Fibroblast of mammary gland (primary cell): Measurements from ENCODE around the gene BCL11A.
A peak's percentile ranks its signal among the peaks of the same experiment; 100 is the strongest.

Experiments used
- DNase-seq: peaks from one replicate; pipeline ENCODE4 v3.0.0-alpha.2; 2010; ENCODE audit warnings: low read depth
- H3K4me3 ChIP-seq: 2 replicates; pipeline ENCODE4 v1.5.1; 2011; ENCODE audit warnings: low read depth, mild to moderate bottlenecking, low read length, moderate library complexity; ENCODE audit not compliant: control insufficient read depth
- TF ChIP-seq, protein P1 (sequence below): conservative IDR thresholded peaks from 2 replicates; pipeline ENCODE4 v1.5.1; 2011; ENCODE audit warnings: low read depth, low read length, inconsistent platforms; ENCODE audit not compliant: control insufficient read depth, insufficient read depth

BCL11A gene

DNA sequence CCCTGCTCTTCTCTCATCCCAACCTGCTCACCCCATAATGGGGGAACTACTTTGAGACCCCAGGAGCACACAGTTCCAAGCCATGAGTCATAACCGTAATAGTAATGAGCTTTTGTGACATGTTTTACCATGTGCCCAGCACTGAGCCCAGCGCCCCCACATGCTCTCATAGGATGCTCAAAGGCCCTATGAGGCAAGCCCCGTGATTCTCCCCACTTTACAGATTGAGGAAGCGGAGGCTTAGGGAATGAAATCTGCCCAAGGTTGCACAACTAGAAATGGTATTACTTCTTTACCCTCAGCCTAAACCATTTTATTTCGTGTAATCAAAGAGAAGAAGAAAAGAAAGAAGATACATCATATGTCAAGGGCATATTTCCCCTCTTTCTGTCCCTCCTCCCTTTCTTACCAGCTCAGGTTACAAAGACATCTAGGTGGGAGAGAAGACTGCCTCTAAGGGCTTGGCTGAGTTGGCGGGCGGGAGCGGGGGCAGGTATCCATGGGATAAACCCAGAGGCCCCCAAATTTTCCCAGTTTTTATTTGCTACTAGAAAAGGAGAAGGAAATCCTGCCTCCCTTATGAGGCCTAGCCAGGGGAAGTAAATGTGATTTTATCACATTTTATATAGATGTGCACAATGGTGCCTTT, 24.2 kb downstream of the BCL11A start:
- TF ChIP-seq, protein P1, sequence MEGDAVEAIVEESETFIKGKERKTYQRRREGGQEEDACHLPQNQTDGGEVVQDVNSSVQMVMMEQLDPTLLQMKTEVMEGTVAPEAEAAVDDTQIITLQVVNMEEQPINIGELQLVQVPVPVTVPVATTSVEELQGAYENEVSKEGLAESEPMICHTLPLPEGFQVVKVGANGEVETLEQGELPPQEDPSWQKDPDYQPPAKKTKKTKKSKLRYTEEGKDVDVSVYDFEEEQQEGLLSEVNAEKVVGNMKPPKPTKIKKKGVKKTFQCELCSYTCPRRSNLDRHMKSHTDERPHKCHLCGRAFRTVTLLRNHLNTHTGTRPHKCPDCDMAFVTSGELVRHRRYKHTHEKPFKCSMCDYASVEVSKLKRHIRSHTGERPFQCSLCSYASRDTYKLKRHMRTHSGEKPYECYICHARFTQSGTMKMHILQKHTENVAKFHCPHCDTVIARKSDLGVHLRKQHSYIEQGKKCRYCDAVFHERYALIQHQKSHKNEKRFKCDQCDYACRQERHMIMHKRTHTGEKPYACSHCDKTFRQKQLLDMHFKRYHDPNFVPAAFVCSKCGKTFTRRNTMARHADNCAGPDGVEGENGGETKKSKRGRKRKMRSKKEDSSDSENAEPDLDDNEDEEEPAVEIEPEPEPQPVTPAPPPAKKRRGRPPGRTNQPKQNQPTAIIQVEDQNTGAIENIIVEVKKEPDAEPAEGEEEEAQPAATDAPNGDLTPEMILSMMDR: no peak
- no peak overlapping the region for H3K4me3 ChIP-seq
- DNase-seq: no peak

DNA sequence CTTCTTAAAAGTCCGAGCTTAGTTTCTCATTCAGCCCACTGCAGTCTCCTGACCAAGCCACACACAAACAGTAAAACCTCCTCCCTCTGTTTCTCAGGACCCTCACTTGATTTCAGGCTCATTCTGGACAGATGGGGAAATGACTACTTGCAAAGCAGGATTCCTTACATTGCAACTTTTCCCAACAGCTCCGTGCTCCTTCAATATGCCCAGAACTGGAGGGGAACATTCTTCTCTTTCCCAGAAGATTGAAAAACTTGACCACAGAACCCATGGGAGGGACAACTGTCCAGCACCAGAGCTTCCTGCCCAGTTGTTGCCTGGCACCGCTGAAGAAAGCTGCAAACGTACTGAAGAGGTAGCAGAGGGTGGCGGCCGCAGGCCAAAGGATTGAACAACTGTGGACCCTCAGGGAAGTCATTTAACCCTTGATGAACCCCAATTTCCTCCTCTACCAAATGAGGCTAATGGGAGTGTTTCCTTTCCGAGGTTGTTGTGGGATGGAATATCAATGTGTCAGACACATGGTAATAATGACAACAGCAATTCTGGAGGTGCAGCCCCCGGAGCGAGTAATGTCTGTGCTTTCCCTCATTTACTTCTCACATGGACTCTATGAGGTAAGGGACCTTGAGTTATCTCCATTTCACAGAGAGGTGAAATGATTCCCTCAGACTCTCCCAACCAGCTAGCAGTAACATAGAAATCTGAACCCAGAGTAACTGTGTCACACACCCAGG, 25.0 kb downstream of the BCL11A start:
- DNase-seq: no peak
- no peak overlapping the region for H3K4me3 ChIP-seq
- TF ChIP-seq, protein P1: no peak

DNA sequence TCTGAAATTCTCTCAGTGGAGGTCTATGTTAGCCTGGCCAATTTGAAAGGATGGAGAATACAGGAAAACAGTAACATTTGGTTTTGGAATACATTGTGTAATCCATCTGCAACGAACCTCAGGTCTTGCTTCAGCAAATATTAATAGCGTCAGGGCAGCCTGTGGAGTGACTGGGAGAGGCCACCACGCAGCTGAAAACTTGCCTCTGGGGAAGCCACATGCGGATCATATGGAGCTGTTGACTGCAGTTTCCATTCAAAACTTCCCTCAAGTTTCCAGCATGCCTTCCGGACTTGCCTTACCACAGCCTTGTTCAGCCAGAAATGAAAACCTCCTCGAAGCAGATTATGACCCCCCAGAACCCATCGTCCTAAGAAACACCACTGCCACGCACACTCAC, 25.7 kb downstream of the BCL11A start:
- H3K4me3 ChIP-seq: no peak overlapping the region
- TF ChIP-seq, protein P1: no peak
- DNase-seq: peak; percentile 5

DNA sequence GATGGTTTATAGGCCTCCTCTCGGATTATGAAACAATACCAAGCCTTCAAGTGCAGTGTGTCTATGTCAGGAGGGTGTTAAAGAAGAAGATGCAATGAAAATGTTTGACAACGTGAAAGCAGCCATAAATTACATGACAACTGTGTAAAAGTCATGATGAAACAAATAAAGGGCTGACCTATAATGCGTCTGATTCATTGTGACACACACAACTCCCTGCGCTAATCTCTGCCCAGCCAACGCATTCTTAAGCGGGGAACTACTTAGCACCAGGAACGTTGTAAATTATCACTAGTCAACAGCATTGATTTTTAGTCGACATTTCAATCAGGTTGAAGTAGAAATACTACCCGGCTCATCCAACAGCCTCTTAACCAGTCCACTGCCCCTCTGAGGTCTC, 26.8 kb downstream of the BCL11A start:
- no peak for DNase-seq
- TF ChIP-seq, protein P1: no peak
- H3K4me3 ChIP-seq: no peak overlapping the region

DNA sequence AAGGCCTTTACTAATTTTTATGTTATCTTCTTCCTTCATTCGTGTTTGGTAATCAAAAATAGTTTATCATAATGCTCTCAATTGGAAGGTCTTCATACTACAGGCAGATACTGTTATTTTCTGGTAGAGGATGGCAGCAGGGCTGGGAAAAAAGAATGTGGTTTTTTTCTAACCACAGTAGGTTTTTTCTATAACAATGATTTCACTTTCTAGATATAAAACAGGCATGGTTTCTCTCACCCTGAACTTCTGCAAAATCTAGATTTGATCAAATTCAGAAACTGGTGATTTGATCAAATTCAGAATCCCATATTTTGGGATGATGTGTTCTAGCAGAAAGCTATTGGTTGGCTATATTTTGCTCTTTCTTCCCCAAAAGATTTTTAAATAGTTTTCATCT, 27.6 kb downstream of the BCL11A start:
- H3K4me3 ChIP-seq: no peak overlapping the region
- DNase-seq: no peak
- TF ChIP-seq, protein P1: no peak

DNA sequence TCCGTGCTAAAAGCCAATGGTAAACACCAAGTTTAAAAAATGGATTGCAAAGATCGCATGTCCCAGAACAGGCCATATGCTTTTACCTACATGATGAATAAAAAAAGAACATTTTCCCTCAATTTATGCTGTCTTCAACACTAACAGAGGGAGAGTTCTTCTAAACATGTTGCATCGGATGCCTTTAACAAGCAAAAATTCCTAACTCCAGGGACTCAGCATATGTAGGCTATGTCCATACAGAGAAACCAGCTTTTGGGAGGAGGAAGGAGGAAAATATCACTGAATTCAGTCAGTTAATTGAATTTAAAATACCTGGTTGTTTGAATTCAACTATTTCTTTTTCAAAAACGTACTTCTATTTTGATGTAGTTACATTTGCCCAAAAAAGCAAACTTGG, 28.6 kb downstream of the BCL11A start:
- H3K4me3 ChIP-seq: no peak overlapping the region
- no peak for DNase-seq
- TF ChIP-seq, protein P1: no peak
